ENCODE measurements around the gene RPS18. TPM values are rescaled to one million over a fixed set of nuclear protein-coding genes. Genes with fewer than 3 reads are reported as not detected.

Gene RPS18
- total and polyA plus RNA-seq, 2 of the 13 experiments (the other 11 are each of a cell fraction or from before 2014, with no cell fraction given): 3,896 to 5,806 TPM

DNA sequence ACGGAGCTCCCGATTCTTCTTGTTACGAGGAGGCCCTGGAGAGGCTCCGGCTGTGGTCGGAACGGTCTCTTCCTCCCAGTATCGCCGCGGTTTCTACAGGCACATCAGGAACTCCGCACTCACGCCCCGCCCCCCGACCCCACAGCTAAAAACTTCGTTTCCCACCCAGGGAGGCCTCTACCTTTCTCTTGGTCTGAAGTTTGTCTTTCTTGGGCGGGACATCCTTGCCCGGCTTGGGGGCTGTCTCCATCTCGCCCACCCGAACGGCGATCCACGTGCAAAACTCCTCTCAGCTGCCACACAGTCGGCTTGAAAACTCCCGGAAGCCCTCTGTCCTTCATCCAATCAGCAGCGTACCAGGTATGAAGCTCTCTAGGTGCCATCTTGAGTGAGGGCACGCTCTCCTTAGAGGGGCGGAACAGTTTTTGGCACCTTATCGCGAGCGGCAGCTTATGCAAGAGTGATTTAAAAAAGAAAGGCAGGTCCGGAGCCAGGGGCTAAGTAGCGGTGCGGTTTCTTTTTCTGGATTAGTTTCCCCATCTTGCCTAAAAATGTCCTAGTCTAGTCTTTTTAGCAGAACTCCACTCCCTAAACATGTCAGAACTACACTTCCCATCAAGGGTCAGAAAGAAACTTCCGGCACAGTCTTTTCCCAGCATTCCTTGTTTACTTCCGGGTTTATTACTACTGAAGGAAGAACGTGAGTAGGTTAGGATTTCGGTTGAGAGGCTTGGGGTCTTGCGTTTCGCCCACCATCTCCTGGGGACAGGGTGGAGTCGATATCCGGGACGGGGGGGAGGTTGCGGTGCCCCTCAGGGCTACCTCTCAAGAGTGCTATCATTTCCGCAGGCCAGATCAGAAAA is 17.3 kb downstream of the RPS18 start, which contains the start of the genes PFDN6 and WDR46 (continued):
- TF ChIP-seq, protein P1, sequence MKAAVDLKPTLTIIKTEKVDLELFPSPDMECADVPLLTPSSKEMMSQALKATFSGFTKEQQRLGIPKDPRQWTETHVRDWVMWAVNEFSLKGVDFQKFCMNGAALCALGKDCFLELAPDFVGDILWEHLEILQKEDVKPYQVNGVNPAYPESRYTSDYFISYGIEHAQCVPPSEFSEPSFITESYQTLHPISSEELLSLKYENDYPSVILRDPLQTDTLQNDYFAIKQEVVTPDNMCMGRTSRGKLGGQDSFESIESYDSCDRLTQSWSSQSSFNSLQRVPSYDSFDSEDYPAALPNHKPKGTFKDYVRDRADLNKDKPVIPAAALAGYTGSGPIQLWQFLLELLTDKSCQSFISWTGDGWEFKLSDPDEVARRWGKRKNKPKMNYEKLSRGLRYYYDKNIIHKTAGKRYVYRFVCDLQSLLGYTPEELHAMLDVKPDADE (CRISPR knock-in tag; IDR thresholded peaks at IDR 0.05): no peak
- TF ChIP-seq TOPORS (CRISPR knock-in tag; IDR thresholded peaks at IDR 0.05): no peak
- no peak for TF ChIP-seq ETV6 (CRISPR knock-in tag; conservative IDR thresholded peaks at IDR 0.05)
- TF ChIP-seq HNRNPUL1 (IDR thresholded peaks at IDR 0.05; ENCODE audit: low read depth, low read length): no peak
- TF ChIP-seq, protein P2, sequence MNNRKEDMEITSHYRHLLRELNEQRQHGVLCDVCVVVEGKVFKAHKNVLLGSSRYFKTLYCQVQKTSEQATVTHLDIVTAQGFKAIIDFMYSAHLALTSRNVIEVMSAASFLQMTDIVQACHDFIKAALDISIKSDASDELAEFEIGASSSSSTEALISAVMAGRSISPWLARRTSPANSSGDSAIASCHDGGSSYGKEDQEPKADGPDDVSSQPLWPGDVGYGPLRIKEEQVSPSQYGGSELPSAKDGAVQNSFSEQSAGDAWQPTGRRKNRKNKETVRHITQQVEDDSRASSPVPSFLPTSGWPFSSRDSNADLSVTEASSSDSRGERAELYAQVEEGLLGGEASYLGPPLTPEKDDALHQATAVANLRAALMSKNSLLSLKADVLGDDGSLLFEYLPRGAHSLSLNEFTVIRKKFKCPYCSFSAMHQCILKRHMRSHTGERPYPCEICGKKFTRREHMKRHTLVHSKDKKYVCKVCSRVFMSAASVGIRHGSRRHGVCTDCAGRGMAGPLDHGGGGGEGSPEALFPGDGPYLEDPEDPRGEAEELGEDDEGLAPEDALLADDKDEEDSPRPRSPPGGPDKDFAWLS (CRISPR knock-in tag; IDR thresholded peaks at IDR 0.05; ENCODE audit: borderline replicate concordance): no peak
- TF ChIP-seq, protein P3, sequence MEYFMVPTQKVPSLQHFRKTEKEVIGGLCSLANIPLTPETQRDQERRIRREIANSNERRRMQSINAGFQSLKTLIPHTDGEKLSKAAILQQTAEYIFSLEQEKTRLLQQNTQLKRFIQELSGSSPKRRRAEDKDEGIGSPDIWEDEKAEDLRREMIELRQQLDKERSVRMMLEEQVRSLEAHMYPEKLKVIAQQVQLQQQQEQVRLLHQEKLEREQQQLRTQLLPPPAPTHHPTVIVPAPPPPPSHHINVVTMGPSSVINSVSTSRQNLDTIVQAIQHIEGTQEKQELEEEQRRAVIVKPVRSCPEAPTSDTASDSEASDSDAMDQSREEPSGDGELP (IDR thresholded peaks at IDR 0.05; ENCODE audit: borderline replicate concordance, low read depth): peak; percentile 85
- no peak for TF ChIP-seq SMARCC2 (IDR thresholded peaks at IDR 0.05)
- TF ChIP-seq HIVEP1 (CRISPR knock-in tag; IDR thresholded peaks at IDR 0.05): no peak
- peak; percentile 71; the same call in 1 of the 2 replicates for TF ChIP-seq ZNF350 (CRISPR knock-in tag; IDR thresholded peaks at IDR 0.05; ENCODE audit: borderline replicate concordance, low read depth)
- no peak for TF ChIP-seq ATRX (CRISPR knock-in tag; IDR thresholded peaks at IDR 0.05; ENCODE audit: borderline replicate concordance)
- no peak for TF ChIP-seq ZC3H4 (CRISPR knock-in tag; IDR thresholded peaks at IDR 0.05; ENCODE audit: borderline replicate concordance)
- TF ChIP-seq FLYWCH1 (CRISPR knock-in tag; IDR thresholded peaks at IDR 0.05): no peak
- TF ChIP-seq POLR2AphosphoS2 (IDR thresholded peaks at IDR 0.05; ENCODE audit: low read depth, low read length): no peak
- TF ChIP-seq, protein P4, sequence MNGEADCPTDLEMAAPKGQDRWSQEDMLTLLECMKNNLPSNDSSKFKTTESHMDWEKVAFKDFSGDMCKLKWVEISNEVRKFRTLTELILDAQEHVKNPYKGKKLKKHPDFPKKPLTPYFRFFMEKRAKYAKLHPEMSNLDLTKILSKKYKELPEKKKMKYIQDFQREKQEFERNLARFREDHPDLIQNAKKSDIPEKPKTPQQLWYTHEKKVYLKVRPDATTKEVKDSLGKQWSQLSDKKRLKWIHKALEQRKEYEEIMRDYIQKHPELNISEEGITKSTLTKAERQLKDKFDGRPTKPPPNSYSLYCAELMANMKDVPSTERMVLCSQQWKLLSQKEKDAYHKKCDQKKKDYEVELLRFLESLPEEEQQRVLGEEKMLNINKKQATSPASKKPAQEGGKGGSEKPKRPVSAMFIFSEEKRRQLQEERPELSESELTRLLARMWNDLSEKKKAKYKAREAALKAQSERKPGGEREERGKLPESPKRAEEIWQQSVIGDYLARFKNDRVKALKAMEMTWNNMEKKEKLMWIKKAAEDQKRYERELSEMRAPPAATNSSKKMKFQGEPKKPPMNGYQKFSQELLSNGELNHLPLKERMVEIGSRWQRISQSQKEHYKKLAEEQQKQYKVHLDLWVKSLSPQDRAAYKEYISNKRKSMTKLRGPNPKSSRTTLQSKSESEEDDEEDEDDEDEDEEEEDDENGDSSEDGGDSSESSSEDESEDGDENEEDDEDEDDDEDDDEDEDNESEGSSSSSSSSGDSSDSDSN (CRISPR knock-in tag; IDR thresholded peaks at IDR 0.05): no peak
- TF ChIP-seq ZNF430 (CRISPR knock-in tag; IDR thresholded peaks at IDR 0.05): peak; percentile 64; the same call in 1 of the 2 replicates
- TF ChIP-seq ZBTB20 (CRISPR knock-in tag; IDR thresholded peaks at IDR 0.05; ENCODE audit: borderline replicate concordance, low read depth): no peak
- no peak for TF ChIP-seq CBX2 (IDR thresholded peaks at IDR 0.05; ENCODE audit: low read depth, low read length)
- no peak for TF ChIP-seq CBX2 (CRISPR knock-in tag; IDR thresholded peaks at IDR 0.05; ENCODE audit: low read depth)

Measured in HepG2 (cell line).